AG08395 (cell line): ENCODE results near the gene RPTOR.
A peak's percentile ranks its signal among the peaks of the same experiment; 100 is the strongest.

Experiments used
- DNase-seq: peaks from one replicate; pipeline ENCODE4 v3.0.0; 2012; ENCODE audit warnings: mixed read lengths, low spot score

RPTOR gene

GRCh38 chr17:80833952-80834892, 289.6 kb downstream of the RPTOR start:
- peak; percentile 91 for DNase-seq

GRCh38 chr17:80834893-80835275, 290.2 kb downstream of the RPTOR start:
- DNase-seq, result no peak

- no peak for DNase-seq
These were observed 291.4 kb downstream of the RPTOR start for GRCh38 chr17:80835816-80836657.

- DNase-seq, result no peak
These were observed 292.0 kb downstream of the RPTOR start for GRCh38 chr17:80836658-80836965.

- DNase-seq, result no peak
These were observed 292.4 kb downstream of the RPTOR start for GRCh38 chr17:80836971-80837481.

- no peak for DNase-seq
These were observed 293.1 kb downstream of the RPTOR start for GRCh38 chr17:80837711-80838110.

GRCh38 chr17:80838311-80839025, 293.8 kb downstream of the RPTOR start:
- DNase-seq, result no peak

GRCh38 chr17:80839026-80839345, 294.3 kb downstream of the RPTOR start:
- no peak for DNase-seq

- no peak for DNase-seq
These were observed 294.9 kb downstream of the RPTOR start for GRCh38 chr17:80839511-80839941.

- no peak for DNase-seq
These were observed 295.3 kb downstream of the RPTOR start for GRCh38 chr17:80839970-80840369.

- DNase-seq, result no peak
These were observed 297.9 kb downstream of the RPTOR start for GRCh38 chr17:80842456-80843013.

- no peak for DNase-seq
These were observed 299.1 kb downstream of the RPTOR start for GRCh38 chr17:80843741-80844156.

- no peak for DNase-seq
These were observed 299.9 kb downstream of the RPTOR start for GRCh38 chr17:80844418-80844990.

GRCh38 chr17:80845069-80845862, 300.6 kb downstream of the RPTOR start:
- DNase-seq, result no peak

- no peak for DNase-seq
These were observed 301.4 kb downstream of the RPTOR start for GRCh38 chr17:80845863-80846671.

- DNase-seq, result no peak
These were observed 302.3 kb downstream of the RPTOR start for GRCh38 chr17:80846932-80847331.

GRCh38 chr17:80847496-80848230, 303.0 kb downstream of the RPTOR start:
- DNase-seq, result no peak

- DNase-seq, result no peak
These were observed 303.9 kb downstream of the RPTOR start for GRCh38 chr17:80848449-80849102.

- DNase-seq, result no peak
These were observed 304.5 kb downstream of the RPTOR start for GRCh38 chr17:80849119-80849518.
